Activated gamma-delta T cell treated with Interleukin-2 at 50 U/mL for 16 hours (primary cell): ENCODE results near the gene ZNF611.
A peak's percentile ranks its signal among the peaks of the same experiment; 100 is the strongest.
"Not testable (repeated sequence)": the region's sequence is repeated elsewhere in the genome, so short reads cannot be mapped to it uniquely, and the experiment has no call there.

Experiments
- DNase-seq: peaks from one replicate; pipeline ENCODE4 v3.0.0-alpha.2; 2020

Gene ZNF611

DNA sequence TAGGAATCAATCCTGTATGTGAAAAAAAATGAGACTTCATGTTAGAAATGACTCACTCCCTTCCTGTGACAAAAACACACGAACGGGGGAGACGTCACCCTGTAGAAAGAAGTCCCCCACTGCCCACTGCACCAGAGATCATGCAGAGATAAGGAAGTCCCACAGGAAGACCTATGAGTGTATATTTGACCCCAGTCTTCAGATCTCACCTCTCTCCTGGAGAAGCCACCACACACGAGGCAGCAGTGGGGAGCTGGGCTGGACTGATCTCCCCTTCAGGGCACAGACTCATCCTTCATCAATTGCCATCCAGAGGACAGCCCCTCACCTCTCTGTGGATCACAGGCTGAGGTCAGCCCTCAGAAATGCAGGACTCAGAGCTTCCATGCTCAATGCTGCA, 18.9 kb downstream of the ZNF611 start:
- peak; percentile 46 for DNase-seq

DNA sequence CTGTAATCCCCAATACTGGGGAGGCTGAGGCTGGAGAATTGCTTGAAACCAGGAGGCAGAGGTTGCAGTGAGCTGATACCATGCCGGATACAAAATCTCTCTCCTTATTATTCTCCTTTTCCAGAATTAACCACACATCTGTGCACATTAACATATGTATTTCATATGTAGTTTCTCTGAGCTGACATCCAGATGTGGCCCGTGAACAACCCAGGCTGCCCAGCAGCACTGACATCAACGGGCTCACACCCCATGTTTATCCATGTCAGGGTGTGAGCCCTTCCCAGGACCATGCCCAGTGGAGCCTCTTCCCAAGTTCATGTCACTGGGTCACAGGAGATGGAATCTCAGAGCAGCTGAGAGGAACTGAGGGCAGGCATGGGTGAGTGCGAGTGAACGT, 19.5 kb downstream of the ZNF611 start:
- not testable (repeated sequence) for DNase-seq

DNA sequence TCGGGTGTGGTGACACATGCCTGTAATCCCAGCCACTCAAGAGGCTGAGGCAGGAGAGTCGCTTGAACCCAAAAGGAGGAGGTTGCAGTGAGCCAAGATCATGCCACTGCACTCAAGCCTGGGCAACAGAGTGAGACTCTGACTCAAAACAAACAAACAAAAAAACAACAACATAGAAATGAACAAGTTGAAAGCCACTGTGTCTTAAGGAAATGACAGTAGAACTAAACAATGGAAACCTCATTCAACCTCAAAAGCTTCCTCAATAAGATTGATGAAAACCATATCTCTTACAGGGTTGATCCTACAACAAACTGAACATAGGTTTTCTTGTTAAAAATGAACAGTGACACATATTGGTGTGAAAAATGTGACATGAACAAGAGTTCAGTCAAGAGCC, 21.8 kb downstream of the ZNF611 start:
- not testable (repeated sequence) for DNase-seq

DNA sequence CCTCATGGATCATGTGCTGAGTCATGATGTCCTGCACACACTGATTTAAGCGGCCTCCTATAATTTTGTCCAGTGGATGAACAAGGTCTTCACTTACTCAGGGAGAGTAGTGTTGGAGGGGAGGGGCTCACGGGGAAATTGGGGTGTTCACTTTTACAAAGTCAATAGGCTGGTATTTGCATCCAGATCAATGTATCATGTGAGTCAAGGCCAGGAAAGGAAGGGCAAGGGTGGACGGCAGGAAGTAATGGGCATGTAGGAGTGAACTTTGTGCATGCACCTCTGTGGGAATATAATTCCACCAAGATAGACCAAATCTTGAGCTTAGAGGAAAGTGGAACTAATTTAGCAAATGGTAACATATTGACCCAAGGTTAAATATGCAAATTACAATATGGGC, 23.2 kb downstream of the ZNF611 start:
- DNase-seq: not testable (repeated sequence)

DNA sequence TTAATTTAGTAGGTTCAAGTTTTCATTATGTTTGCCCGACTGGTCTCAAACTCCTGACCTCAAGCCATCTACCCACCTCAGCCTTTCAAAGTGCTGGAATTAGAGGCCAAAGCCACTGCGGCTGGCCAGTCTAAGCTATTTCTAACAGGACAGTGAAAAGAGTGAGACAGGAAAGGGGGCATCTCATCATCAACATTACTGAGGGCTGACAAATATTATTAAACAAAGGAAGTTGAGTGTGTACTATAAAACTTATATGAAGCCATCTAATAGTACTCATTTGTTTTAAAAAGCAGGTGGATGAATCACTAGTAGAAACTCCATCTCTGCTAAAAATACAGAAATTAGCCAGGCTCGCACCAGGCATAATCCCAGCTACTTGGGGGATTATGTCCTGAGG, 24.3 kb downstream of the ZNF611 start:
- DNase-seq: no peak

DNA sequence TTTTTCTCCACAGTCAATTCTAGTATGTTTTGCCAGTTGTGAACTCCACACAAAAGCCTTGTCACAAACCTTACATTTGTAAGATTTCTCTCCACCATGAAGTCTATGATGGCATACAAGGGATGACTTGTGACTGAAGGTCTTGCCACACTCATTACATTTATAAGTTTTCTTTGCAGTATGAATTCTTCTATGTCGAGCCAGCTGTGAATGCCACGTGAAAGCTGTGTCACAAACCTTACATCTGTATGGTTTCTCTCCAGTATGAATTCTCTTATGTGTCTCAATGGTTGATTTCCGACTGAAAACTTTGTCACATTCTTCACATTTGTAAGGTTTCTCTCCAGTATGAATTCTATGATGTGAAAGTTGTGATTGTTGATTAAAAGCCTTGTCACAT, 29.2 kb downstream of the ZNF611 start:
- DNase-seq: not testable (repeated sequence)

DNA sequence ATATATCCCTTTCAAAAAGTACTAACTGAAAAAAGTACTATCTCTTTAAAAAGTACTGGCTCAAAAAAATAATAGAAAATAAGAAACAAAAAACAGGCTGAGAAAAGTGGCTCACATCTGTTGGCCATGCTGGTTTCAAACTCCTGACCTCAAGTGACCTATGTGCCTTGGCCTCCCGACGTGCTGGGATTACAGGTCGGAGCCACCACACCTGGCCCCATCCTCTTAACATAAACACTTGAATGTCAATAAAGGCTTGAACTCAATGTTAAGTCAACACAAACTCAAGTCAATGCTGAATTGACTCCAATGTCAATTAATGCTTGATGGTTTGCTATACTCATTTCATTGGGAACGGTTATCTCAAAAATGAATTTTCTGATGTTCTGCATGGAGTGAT, 30.9 kb downstream of the ZNF611 start:
- no peak for DNase-seq

DNA sequence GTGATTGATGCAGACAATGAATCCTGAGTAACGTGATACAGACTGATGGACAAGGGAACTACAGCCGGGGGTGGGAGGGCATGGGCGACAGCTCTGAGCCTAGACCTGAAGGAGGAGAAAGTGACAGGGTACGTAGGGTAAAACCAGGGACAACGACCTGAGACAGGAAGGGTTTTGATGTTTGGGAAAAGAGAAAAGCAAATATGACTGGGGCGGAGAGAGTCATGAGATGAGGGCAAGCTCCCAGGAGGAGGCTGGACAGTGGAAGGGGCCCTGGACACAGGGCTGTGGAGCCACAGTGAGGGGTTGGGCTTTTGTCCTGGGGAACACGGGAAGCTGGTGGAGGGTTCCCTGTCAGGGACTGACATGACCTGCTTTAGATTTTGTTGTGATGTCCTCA, 34.2 kb downstream of the ZNF611 start:
- no peak for DNase-seq

DNA sequence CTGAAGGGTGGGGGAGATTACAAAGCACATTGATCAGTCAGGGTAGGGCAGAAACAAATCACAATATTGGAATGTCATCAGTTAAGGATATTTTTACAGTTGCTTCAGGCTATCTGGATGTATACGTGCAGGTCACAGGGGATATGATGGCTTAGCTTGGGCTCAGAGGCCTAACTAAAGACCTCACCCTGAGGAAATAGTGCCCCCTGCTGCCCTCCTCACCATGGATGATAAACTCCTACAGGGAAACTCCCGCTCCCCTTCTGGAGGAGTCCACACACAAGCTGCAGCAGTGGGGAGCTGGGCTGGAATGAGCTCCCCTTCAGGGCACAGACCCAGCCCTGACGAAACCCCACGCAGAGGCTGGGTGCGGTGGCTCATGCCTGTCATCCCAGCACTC, 35.3 kb downstream of the ZNF611 start:
- not testable (repeated sequence) for DNase-seq

DNA sequence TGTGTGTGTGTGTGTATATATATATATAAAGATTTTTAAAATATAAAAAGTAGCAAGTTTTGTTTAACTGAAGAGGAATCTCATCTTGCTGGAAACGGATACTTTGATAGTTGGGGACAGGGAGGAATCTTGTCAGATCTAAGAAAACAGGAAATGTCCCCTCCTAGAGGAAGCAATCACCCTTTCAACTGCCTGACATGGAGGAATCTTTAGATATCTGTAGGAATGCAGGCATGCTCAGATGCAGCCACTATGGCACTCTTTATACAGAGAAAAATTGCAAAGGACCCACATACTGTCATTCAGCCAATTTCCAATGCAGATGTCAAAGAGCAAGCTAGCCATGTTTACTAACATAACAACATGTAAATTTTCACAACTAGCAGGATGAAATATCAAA, 38.8 kb downstream of the ZNF611 start:
- DNase-seq: no peak

DNA sequence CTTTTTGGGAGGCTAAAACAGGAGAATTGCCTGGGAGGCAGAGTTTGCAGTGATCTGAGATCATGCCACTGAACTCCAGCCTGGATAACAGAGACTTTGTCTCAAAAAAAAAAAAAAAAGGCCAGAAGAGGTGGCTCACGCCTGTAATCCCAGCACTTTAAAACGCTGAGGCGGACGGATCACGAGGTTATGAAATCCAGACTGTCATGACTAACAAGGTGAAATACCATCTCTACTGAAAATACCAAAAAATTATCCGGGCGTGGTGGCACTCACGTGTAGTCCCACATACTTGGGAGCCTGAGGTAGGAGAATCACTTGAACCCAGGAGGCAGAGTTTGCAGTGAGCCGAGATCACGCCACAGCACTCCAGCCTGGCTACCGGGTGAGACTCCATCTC, 39.9 kb downstream of the ZNF611 start:
- DNase-seq: no peak

DNA sequence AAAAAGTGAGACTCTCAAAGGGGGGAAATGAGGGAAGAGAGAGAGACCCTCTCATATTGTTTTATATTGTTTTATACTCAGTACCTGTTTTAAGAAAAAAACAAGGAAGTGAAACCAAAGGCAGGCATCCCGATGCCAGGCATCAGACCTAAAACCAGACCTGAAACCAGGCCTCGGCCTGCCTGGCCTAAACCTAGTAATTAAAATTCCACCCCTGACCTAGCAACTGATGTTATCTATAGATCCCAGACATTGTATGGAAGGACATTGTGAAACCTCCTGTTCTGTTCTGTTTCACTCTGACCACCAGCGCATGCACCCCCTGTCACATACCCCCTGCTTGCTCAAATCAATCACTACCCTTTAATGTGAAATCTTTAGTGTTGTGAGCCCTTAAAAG, 40.6 kb downstream of the ZNF611 start:
- not testable (repeated sequence) for DNase-seq

DNA sequence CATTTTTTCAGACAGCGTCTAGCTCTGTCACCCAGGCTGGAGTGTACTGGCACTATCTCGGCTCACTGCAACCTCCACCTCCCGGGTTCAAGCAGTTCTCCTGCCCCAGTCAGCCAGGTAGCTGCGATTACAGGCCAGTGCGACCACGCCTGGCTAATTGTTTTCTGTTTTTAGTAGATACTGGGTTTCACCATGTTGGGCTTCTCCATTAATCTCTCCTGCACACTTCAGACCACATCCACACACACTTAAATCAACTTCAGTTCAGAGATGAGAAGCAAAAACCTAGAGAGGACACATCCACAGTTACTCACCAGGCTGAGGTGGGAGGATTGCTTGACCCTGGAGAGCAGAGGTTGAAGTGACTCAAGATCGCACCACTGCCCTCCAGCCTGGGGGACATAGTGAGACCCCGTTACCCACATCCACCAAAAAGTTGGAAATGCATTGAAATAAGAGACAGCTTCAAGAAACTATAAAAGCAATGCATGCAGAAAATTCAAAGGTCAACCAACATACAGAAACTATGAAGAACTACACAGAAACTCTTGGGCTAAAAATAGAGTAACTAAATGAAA, 42.3 kb downstream of the ZNF611 start:
- no peak for DNase-seq

DNA sequence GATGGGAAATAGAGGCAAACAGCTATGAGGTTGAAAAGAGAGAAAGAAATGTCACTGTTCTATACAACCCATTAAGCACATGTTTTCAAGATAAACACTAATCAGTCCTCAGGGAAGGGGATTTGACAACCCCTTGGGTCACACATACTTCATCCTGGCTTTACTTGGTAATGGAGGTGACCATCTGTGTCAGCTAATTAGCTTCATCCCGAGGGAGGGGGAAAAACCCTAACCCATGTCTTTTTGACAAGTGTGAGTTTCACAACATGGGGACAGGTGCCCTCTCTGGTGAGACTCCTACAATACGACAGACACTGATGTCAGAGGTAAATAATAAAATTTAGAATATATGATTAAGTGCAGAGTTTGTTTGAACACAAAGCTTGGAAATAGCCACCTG, 43.1 kb downstream of the ZNF611 start:
- DNase-seq: no peak

DNA sequence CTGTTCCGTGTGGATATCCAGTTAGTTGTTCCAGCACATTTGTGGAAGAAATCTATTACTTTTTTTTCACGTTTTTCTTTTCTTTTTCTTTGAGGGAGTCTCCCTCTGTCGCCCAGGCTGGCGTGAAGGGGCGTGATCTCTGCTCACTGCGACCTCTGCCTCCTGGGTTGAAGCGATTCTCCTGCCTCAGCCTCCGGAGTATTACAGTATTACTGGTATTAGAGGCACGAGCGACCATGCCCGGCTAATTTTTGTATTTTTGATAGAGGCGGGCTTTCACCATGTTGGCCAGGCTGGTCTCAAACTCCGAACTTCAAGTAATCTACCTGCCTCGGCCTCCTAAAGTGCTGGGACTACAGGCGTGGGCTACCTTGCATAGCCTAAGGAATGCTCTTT, 43.6 kb downstream of the ZNF611 start:
- DNase-seq: no peak

DNA sequence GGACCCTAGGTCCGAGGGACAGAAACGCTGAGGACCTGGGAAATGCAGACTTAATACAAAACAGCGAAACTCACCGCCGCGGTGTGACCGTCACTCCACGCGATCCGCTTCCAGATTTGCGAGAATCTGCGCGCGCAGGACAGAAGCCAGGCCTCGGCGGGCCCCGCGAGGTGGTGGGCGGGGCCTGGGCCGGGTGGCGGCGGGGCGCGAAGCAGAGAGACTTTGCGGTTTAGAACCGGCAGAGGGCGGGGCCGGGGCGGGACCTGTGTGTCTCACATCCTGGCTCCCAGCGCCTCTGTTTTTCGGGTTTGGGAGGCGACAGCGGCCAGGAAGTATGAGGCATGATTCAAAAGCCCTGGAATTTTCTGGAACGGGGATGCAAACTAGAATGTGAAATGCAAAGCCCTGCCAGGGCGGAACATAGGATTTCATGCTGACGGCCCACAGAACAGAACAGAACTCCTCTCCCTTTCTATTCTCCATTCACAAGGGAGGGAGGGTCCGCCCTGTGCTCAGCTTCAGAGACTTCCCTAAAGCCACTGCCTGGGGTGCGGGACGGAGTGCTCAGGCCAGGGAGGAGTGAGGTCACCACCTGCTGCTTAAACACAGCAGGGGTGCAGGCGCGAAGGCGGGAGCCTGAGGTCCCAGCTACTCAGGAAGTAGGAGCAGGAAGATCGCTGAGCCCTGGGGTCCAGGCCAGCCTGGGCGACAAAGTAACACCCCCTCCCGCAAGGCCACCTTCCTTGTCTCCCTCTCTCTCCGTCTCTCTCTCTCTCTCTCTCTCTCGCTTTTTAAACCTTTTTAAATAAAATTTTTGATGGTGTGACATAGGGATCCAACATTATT, 44.3 kb downstream of the ZNF611 start:
- DNase-seq: peak; percentile 92

DNA sequence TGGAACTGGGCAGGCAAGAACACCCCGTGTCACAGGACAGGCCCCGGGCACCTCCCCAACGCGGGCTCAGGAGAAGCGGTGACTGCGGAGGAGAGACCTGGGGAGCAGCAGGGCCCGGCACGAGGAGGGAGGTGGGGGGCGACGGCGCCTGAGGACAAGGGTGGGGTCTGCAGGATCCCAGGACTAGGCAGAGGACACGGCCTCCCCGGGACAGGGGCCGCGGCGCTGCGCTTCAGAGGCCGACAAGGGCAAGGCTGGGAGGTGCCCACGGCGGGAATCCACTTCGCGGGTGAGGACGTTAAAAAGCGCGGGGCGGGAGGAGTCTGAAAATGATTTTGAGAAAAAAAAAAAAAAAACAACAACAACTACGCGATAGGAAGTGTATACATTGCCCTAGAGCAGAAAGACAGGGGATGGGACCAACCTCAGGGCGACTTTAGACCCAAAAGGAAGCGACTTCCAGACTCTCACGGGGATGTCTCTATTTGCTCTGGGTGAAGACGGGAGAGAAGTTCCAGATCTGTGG, 44.9 kb downstream of the ZNF611 start:
- peak; percentile 16 for DNase-seq

DNA sequence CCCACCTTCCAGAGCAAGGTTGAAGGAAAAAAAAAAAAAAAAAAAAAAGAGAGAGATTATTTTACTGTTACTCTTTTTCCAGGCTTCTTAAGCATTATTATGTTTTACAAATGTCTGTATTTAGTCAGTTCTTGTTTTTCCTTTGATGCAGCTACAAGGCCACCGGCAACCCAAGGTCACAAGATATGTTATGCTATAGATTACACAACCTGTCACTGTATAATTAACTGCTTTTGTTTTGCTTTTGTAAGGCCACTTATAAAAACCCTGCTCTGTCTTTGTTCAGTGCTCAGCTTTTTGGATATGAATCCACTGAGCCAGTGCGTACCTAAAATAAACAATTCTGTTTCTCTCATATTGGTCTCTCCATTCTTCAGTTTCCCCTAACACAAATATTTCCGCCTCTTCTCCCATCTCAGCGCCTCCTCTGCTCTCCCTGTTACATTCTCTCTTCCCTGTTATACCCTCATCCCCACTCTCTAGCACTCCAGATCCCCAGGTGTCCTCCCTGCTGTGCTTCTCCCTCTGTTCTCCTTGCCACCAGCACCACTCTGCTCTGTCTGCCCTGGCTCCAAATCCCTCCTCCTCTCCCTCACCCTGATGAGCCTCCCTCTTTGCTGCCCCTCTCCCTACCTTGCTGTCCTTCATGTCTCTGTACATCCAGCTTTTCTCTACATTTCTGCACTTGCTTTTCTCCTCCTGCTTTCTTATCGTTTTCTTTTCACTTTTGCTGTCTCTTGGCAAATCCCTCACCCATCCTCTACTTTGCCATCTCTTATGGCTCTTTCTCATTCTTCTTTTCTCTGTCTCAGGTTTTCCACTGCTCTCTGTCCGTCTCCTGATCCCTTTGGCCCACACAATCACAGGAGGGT, 45.7 kb downstream of the ZNF611 start:
- not testable (repeated sequence) for DNase-seq

DNA sequence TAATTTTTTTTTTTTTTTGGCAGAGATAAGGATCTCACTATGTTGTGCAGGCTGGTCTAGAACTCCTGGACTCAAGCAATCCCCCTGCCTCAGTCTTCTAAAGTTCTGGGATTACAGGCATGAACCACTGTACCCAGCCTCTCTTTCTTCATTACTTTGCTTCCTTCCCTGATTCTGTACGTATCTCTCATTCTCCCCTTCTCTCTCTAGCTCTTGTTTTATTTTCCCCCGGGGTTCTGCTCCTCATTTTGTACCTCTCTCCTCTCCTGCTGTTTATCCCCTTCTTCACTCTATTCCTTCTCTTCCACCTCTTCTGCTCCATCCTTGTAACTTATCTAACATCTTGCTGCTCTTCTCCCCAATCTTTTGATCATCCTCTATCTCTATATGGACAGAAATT, 46.5 kb downstream of the ZNF611 start:
- DNase-seq: no peak

DNA sequence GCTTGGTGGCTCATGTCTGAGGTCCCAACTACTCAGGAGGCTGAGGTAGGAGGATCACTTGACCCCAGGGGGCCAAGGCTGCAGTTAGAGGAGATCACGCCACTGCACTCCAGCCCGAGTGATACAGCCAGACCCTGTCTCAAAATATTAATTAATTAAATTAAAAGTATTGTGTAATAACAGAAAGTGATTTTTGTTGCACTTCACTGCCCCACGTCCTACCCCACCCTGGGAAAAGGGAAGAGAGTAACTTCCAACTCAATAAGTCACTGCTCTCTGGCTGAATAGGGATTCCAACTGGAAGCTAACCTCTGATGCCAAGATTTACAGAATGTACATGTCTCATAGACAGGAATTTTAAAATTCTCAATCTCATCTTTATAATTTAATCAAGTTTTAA, 47.2 kb downstream of the ZNF611 start:
- no peak for DNase-seq

DNA sequence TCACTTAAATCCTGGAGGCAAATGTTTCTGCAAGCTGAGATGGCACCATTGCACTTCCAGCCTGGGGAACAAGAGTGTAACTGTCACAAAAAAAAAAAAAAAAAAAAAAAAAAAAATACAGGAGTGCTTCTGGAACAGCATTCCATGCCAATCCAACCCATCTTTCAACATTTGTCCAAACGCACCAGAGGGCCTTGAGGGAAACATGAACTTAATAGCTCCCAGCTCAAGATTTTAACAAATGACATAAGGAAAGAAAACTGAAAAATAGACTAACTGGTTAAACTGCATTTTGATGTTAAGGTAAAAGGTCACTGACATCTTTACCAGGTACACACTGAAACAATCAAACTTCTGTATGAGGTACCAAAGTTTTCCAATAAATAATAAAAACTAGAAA, 49.0 kb downstream of the ZNF611 start:
- DNase-seq: no peak

DNA sequence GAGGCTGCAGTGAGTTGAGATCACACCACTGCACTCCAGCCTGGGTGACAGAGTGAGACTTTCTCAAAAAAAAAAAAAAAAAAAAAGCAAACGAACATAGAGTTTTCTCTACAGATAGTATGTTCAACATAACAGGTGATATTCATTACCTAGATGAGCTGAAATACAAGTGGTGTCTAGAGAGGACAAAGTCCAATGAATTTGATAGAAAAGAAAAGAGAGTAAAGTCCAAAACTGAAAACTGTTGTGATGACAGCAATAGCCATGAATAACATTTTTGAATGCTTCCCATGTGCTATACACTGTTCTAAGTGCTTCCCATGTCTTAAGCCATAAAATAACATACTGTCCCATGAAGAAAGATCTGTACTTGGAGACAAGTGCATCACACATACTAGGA, 53.6 kb downstream of the ZNF611 start:
- not testable (repeated sequence) for DNase-seq

DNA sequence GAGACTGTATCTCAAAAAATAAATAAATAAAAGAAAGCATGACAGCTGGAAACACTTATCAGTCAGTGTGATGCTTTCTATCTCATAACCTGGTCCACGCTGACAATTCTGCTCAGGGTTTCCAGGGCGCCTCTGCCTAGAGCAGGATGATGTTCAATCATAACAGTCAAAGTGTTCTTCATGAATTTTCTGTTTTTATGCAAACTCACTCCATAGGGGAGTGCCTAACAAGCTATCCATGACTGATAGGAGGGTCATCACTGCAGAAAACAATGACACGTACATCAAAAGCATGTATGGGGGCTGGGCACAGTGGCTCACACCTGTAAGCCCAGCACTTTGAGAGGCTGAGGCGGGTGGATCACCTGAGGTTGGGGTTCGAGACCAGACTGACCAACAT, 55.2 kb downstream of the ZNF611 start:
- no peak for DNase-seq

DNA sequence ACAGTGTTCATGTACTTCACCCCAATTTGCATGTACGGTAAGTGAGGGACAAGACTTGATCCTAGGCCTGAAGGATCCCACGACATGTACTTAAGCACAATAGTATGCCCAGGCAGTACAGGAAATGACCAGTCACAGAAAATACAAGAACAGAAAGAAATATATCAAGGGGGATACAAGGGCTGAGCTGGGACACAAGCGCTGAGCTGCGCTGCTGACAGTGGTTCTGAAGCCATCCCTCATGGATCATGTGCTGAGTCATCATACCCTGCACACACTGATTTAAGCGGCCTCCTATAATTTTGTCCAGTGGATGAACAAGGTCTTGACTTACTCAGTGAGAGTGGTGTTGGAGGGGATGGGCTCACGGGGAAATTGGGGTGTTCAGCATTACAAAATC, 59.6 kb downstream of the ZNF611 start:
- not testable (repeated sequence) for DNase-seq
